ENCODE data around the gene B9D2.

The B9D2 gene

DNA sequence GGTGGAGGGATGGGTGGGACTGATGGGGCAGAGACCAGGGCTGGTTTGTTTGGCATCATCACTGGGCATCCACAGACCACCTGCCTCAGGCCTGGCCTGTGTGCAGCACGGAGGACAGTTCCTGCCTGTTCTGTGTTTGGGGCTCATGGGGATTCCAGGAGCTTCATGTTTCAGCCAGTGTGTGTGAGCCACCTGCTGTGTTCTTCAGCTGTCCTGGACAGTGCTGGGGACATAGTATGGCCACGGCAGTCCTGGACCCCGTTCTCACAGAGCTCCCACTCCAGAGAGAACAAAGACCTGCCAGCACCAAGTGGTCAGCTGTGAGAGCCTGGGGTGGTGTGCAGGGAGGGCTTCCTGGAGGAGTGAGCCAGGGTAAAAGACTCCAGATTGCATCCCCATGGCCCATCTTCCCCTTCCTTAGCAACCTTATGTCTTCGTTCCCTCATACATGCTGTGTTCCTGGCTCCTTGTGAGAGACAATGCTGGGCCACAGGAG is 55.9 kb downstream of the B9D2 start:
- no peak for DNase-seq

DNA sequence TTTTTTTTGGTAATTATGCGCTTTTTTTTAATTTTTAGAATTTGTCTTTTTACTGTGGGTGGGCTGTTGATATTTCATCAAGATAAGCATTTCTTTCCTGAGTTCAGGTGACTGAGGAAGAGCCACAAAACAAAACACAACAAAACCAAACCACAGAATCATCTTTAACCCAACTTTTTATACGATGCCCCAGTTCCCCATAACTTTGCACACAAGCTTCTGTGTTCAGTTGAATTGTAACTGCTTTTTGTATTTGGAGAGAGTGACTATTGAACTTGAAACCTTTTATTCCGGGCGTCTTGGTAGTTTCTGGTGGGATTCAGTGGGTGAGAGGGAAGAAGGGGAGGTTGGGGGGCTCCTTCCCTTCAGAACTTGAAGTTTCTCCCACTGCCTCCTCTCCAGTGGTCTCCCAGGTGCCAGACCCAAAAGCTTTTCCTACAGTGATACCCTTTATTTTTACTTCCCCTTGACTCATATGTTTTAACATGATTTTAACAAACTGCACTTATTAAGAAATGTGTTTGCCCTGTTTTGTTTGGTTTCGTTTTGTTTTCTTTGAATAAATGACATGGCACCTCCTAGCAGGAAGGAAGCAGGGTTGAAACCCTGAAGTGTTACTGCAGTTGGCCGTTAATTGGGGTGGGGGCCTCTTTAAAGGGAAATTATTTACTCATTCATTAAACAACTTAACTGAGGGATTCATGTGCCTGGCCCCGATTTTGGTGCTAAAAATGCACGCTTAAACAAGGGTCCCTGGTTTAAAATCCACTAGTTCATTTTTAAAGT is 56.7 kb downstream of the B9D2 start:
- DNase-seq: no peak

DNA sequence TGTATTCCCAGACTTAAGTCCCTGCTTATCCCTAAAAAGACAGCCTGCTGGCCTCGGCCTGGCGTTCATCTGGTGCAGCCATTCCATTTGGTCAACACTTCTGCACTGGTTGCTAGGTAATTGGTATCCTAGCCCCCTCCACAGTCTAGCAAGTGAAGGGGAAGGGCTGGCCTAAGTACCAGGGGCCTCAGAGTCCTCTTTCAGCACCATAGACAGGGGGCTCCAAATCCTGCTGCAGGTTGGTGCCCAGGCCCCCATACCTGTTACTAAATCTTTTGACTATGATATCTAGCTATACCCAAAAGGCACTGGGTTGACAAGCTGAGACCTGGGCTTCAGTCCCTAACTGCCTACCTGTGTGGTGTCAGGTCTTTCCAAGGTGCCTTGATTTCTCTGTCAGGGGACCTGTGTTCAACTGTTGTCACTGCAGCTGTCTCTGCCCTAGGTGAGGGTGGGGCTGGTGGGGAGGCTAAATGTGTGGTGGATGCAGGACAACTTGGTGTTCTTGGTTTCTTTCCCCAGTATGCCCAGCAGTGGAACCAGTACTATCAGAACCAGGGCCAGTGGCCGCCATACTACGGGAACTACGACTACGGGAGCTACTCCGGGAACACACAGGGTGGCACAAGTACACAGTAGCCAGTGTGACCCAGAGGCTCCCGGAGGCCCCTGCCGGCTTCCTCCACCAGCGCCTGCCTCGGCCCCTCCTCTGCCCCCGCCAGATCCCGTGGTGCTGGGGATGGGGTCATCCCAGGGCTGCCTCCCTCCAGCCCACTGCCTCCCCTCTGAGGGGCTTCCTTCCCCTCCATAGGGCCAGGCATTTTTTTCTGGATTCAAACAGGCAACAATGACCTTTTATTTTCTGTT is 57.8 kb downstream of the B9D2 start:
- no peak for DNase-seq

DNA sequence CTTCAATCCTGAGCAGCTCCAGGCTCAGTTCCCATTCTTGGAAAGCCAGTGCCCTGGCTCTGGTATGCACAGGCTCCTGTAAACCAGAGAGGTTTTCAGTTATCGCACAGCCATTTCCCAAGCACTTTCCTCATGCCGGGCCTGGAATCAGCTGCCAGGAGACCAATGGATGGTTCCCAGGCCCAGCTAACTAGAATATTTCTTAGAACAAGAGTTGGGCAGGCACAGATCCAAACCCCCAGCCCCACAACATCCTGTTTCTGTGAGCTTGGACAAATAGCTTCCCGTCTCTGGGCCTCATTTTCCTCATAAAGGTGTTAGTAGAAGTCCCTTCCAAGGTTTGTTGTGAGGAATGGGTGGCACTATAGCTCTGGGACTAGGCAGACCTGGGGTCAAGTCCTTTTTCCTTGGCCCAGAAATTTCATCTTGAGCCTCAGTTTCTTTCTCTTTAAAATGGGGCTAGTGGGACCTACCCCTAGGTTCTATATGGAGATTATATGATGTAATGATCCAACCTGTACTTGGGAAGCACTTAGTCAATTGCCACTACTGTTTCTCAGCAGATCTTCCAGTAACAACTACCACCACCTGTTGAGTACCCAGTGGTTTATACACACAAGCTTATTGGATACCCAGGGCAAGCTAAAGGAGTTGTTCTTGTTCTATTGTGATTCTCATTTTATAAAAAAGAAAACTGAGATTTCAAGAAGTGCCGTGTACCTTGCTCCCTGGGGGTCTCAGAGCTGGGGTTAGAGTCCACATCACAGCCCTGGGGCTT is 59.1 kb downstream of the B9D2 start:
- no peak for DNase-seq

Data from fibroblast of skin of right quadriceps (primary cell).